HCT116 (cell line): Measurements from ENCODE around the gene TMIE.

ENCODE experiments used
- ELF1 ChIP-seq: IDR thresholded peaks from 2 replicates; pipeline ENCODE4 v1.6.1; 2012; ENCODE audit warnings: low read depth, borderline replicate concordance
- FOSL1 ChIP-seq: IDR thresholded peaks from 2 replicates; pipeline ENCODE4 v1.6.1; 2012; ENCODE audit warnings: low read depth
- POLR2A ChIP-seq: IDR thresholded peaks from 2 replicates; pipeline ENCODE4 v1.7.0; 2011; ENCODE audit warnings: borderline replicate concordance; ENCODE audit not compliant: insufficient read depth, insufficient read length; ENCODE audit errors: extremely low read depth
- POLR2AphosphoS5 ChIP-seq: IDR thresholded peaks from 2 replicates; pipeline ENCODE4 v1.6.1; 2011; ENCODE audit warnings: mild to moderate bottlenecking, low read depth, low read length, moderate library complexity

DNA sequence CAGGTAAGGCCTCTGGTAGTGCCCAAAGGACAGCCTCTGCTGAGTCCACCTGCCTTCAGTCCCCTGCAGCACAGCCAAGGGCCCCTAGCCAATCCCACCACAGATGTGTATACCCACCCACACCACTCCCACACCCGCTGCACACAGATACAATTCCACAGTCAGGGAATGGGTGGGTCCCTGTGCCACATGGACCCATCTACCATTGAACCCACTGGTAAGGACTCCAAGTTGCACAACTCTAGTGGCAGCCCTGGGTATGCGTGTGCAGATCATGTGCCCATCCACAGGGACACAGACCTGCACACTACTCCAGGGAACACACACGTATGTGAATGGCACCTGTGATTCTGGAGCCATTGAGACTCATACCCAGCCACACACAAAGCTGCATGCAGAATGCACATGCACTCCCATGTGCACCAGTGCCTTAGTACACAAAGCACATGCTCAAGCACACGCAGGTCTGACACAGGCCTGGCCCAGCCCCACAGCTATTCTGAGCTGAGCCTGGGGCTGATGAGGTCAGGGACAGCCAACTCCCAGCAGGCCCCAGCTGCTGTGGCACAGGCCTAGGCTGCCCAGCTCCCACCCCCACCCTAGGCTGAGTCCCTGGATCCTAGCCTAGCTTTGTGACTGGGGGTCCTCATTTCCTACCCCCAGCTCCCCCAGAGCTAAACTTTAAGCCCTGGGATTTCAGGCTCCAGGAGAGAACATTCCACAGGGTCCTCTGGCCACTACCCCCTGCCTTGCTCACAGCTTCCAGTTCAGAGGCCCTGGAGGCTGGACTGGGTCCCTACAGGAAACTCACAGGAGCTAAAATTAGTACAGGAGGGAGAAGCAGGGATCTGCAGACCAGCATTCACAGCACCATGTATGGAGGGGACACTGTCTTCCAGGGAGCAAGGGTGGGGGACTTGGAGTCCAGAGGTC is 5.0 kb upstream of the TMIE start:
- TF ChIP-seq FOSL1: no peak
- no peak for TF ChIP-seq POLR2A
- no peak for TF ChIP-seq POLR2AphosphoS5
- no peak for TF ChIP-seq ELF1
